Effector CD8-positive, alpha-beta T cell (primary cell): ENCODE data around the gene ENO3.
A peak's percentile ranks its signal among the peaks of the same experiment; 100 is the strongest.

Experiments
- DNase-seq: peaks from one replicate; lab custom pipeline; 2025; lab: John Stamatoyannopoulos, UW

Gene ENO3

DNA sequence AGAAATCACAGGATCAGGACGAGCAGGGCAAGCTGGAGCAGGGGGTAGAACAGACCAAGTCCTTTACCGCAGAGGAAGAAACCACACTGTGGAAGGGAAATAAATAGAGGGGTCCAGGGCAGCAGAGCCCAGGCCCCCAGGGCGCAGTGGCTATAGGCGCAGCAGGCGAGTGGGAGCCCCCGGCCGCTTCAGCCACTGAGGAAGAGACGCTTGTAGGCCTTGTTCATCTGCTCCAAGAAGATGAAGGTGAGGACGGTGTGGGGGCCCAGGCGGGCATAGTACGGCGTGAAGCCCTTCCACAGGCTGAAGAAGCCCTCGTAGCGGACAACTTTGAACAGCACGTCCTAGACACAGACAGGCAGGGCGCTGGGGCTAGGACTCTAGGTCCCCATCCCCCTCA lies 13.4 kb upstream of the ENO3 start:
- DNase-seq, result no peak

DNA sequence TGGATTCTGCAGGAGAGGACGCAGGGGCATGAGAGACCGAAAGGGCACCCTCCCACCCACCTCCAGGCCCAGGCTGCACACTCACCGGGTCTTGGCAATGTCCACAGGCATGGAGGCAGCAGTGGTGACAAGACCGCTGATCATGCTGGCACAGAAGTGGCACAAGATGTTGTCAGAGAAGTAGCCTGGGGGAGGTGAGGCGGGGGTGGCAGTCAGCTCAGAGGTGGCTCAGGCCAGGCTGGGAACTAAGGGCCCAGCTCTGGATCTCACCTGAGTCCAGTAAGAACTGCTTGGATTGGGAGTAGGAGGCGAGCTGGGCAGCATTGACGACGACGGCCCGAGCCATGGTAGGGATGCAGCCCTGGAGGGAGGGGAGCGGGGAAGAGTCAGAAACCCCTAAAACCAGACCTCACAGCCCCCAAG lies 12.8 kb upstream of the ENO3 start:
- no peak for DNase-seq

DNA sequence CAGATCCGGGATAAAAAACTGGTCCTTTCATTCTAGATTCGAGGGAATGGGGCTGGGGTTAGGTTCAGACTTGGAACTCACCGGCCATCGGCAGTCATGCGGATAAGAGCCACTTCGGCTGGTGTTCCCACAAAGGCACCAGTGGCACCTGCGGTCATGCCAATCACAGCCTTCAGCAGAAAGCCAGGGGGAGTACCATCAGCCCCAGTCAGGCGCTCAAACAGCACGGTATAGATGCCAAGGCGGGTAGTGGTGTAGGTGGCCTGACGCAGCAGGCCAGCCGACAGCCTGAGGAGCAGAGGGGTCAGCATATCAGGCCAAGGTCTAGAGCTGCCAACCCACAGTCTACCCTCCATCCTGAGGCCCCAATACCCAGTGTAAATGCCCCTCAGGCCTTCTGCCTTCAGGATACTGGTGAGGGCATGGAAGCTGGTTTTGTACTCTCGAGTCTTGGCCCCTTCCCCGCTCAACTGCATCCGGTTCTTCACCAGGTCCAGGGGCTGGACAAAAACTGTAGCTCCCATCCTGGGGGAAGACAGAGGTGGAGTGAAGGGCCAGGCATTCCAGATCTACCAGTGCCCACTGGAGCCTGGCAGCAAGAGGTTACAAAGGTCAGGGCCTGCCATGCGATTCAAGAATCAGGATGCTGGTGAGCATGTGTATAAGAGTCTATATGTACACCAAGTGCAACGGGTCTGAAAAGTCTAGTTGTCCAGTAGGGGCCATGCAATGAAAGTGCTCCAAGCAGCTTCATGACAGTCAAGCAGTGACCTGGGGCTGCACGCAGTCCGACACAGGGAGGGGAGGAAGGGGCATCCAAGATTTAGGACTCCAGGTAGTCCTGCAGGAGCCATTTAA lies 12.0 kb upstream of the ENO3 start:
- no peak for DNase-seq

DNA sequence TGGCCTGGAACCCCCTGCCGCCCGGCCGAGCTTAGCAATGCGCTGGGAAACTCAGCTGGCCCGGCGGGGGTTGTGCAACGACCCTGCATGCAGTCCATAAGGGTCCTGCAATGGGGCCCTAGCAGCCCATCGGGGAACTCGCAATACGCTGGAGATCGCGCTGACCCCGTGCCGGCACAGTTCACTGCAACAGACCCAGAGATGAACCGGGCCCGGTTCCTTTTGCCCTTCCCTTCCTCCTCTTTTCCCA lies 11.4 kb upstream of the ENO3 start:
- no peak for DNase-seq

DNA sequence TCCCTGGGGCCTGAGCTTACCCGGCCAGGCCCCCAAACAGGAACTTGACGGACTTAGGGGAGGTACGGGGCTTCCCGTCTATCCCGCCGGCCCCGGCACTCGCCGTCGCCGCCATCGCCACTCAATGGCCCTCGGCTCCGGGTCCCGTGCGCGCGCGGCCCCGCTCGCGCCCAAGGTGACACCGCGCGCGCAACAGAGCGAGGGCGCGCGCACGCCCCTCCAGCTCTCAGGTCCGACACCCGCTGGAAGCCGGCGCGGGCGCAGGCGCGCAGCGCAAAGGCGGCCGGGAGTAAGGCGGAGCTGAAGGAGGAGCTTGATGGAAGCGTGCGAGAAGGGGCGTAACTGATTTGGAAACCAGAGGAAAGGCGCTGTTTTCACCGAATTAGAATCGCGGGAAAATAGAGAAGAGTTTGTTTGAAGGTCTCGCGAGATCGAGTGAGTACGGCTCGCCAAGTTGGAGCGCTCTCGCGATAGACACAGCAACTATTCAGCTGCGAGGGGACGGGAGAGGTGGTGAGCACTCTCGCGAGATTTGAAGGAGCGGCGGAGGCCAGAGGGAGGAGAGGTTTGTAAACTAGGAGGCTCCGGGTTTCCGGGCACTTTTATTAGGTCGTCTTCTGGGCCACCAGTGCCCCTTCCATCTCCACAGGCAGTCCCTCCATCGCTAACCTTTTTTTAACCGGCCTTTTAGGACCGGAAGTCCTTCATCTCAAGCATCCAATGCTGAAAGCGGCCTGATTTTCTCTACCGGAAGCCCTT lies 10.9 kb upstream of the ENO3 start, which contains the start of the genes RNF167 and SLC25A11:
Gene RNF167, plus strand, starts transcription at position 473 of the 759 bp plus-strand sequence. CDS start 642 bp downstream, outside the sequence.
Gene SLC25A11, minus strand, starts transcription at position 251 of the 759 bp plus-strand sequence. Its CDS starts 136 bp downstream, at position 115.
- peak; percentile 93 for DNase-seq

DNA sequence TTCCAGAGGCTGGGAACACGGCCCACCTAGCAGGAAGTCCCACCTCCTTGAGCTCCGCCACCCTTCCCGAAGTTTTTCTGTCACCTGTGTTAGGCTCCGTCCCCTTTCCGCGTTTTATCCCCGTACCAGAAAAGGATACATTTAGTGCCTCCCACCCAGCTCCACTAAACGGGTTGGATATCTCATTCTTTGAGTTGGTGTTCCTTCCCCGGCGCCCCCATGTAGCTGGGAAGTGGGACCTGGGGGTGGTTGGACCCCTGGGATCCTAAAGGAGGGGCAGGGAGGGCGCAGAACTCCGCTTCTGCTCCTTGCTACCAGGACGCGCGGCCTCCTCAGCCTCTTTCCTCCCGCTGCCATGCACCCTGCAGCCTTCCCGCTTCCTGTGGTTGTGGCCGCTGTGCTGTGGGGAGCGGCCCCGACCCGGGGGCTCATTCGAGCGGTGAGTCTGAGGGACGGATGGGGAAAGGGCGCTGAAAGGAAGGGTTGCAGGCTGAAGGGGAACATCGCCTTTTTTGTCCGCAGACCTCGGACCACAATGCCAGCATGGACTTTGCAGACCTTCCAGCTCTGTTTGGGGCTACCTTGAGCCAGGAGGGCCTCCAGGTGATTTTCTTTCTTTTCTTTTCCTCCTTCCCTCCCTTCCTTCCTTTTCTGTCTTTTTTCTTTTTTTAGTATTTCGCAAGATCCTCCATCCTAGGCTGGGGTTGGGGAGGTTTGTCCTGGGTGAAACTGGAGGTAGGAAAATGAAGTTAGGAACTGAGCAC lies 10.2 kb upstream of the ENO3 start:
- peak; percentile 45 for DNase-seq

DNA sequence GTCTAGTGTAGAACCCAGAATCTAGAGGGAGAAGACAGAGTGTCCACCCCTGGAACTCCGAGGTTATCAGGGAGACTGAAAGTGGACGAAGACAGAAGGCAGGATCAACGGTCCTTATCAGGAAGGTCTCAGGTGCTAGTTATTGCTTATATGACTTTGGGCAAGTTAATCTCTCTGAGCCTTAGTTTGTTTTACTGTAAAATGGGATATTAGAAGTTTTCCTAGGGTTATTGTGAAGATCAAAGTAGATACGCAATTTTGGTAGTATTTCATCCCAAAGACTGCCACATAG lies 9.7 kb upstream of the ENO3 start:
- DNase-seq, result no peak

DNA sequence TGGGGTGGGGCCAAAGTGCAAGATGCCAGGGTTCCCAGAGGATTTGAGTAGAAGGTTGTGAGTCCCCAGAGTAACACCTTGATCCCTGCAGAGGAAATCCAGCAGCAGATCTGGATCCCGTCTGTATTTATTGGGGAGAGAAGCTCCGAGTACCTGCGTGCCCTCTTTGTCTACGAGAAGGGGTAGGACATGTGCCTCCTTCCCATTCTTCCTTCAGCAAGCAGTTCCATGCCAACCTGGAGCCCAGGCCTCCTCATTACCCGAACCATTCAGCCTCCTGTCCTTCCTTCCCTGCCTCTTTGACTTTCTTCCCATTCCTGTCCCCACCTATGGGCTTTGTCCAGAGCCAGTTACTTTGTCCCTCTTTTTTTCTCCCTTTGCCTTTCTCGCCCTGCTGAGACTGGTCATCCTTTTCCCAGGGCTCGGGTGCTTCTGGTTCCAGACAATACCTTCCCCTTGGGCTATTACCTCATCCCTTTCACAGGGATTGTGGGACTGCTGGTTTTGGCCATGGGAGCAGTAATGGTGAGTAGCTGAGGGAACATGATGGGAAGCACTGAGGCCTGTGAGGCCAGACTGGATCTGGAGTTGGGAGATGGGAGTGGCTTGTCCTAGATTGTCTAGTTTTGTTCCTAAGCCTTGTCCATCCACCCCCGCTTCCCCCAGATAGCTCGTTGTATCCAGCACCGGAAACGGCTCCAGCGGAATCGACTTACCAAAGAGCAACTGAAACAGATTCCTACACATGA lies 8.0 kb upstream of the ENO3 start:
- no peak for DNase-seq

DNA sequence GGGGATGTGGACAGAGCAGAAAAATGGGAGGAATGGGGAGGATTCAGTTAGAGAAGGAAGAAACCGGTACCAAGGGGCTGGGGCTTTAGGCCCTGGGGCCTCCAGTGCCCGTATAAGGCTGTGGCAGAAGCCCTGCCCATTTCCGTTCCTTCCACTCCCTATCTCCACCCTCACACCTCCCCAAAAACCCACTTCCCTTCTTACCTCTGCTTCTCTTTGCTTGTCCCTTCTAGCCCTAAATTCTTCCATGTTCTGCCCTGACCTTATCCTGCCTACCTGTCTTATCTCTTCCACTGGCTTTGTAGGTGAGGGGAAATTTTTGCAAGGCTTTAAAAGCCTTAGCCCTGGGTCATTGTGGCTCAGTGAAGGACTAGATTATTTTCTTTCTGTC lies 6.8 kb upstream of the ENO3 start:
- peak; percentile 24 for DNase-seq

DNA sequence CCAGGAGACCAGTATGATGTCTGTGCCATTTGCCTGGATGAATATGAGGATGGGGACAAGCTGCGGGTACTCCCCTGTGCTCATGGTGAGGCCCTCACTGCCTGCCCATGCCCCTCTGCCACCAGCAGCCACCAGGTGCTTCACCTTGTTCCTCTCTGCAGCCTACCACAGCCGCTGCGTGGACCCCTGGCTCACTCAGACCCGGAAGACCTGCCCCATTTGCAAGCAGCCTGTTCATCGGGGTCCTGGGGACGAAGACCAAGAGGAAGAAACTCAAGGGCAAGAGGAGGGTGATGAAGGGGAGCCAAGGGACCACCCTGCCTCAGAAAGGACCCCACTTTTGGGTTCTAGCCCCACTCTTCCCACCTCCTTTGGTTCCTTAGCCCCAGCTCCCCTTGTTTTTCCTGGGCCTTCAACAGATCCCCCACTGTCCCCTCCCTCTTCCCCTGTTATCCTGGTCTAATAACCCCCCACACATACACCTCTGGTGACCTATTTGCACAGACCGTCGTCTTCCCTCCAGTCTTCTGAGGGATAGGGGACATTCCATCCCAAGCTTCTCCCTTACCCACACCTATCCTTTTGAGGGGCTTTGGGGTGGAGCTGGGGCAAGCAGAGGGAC lies 6.3 kb upstream of the ENO3 start:
- DNase-seq, result no peak

DNA sequence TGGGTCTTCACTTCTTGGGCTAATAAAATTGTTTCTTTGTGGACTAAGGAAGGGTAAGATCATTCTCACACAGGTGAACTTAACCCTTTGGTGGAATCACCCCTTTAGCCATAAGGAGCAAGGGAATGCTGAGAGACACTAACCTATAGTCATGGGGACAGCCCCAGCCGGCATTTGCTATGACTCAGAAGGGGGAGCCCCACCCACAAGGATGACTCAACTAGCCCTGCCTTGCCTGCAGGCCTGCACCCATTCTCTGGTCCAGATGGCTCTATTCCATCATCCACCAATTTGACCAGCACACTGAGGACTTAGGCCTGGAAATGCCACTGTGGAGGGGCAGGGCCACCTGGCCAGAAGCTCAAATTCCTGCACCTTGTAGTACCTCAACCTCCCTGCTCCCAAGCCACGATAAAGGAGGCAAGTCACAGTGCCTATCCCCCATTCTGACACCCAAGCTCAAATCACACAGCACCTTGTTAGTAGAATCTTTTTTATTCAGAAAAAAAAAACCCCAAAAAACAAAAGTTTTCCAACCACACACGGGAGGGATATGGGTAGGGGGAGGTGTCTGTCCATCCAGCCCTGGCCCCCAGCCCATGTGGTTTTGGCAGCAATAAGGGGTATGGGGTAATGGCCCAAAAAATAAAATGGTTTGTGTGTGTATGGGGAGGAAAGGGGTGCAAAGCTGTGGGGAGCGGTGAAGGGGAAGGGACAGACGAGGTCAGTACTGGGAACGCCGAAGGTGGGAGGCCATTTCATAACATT lies 5.6 kb upstream of the ENO3 start:
- DNase-seq, result peak; percentile 40

DNA sequence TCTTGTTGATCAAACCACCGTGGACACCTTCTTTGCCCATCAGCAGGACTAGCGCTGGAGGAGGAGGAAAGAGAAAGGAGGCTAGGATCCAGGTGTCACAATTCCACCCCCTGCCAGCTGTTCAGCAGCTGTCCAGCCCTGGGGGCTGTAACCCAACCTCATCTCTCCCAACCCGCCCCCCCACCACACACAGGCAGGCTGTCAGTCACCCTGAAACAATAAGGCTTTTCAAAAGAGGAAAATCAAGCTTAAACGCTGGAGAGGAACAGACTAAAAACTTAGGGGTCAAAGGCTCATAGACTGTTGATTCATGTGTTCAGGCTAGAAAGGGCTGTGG lies 5.0 kb upstream of the ENO3 start:
- DNase-seq, result no peak

DNA sequence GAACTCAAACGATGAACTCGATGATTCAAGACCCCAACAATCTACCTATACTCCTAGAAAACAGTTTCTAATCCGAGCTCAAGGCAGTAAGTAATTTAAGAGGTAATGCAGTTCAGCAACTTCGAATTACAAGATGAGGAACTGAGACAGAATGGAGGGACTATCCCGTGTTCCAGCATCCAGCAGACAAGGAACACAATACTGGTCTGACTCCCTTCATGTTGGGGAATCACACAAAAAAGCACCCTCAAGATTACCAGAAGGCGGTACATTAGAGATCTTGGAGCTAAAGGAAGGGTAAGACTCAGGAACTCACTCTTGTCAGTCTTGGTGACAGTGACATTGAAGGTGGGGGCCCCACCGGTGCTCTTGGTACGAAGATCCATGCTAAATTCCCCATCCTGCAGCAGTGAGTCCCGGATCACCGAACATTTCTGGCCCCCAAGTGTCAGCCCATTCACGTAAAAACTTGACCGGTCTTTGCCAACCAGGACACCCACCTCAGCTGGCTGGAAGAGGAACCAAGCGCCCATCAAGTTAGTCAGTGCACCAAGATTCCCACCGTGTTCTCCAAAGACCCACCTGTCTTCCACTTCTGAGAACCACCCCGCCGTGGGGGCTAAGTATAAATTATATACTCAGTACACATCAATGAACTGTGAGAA lies 4.5 kb upstream of the ENO3 start:
- DNase-seq, result no peak

DNA sequence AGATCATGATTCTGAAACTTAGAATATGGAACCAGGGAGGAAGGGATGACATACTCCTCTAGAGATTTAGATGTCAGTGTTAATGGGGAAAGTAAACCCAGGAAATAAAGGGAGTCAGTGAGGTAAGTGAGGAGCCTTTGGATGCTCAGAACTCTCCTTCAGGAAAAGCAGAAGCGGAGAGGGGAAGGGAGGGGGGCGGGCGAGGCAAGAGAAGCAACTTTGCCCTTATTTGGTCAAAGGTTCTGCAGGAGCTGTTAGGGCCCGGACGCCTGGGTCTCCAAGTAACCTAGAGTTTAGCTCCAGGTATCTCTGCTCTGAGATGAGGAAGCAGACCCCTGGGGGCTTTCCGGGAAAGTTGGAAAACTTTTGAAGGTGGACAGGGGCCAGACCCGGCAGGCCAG lies 3.9 kb upstream of the ENO3 start:
- peak; percentile 23 for DNase-seq

DNA sequence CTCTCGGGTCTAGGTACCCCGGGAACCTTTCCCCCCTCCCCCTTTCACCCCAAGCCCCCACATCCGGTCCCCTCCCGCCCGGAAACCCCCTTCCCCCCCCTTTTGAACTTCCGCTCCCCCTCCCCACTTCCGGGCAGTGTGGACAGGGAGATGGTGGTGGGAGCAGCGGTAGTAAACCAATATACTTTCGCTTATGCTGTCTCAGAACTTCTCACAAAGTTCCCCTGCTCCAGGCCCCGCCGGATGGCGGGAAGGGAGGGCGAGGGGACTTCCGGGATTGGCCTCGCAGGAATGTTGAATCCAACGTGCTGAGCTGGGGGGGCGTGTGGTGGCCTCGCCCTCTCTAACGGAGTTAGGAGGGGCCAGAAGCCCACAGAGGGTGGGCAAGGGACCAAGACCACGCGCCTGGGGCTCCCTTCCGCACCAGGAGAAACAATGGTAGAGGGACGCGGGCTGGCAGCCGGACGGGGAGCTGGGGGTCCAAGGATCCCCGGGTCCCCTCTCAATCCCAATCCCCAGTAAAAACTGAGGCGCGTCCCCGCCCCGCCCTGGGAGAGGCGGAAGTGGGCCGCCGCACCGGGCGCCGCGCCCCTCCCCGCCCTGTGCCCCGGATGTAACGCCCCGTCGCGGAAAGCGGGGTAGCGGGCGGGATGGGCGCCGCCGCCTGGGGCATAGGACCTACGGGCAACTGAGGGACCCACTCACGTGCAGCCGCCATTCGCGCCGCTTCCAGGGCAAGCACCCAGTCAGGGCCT lies 3.3 kb upstream of the ENO3 start:
- peak; percentile 48 for DNase-seq

DNA sequence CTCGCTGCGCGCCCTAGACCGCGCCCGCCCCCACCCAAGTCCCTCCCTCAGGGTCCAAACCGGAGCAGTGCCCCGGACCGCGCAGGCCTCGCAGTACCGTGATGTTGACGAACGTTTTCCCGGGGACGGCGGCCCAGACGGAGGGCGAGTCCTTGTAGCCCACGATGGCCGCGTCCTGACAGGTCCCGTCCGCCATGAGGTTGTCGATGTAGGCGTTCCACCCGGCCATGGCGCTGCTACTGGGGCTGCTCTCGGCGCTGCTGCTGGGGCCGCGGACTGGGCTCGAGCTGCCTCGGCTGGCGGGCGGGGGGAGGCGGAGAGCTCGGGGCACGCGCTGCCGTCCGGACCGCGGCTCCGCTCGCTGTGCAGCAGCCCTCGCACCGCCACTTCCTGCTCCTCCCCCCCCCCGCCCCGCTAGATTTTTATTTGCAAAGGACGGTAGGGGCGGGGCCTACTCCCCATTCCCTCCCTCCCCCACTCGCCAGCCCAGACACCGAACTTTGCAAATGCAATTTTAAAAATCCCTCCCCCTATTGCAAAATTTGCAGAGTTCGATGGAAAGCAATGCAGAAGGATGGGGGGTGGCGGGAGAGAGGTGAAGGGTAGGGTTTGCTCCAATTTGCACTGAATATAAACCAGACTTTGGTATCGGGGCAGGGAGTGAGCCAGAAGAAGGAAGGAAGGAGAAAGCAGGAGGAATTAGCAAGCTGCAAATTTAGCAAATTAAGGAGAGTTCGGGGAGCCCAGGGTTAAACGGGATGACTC lies 2.6 kb upstream of the ENO3 start, which contains the start of gene PFN1:
Gene PFN1, minus strand, starts transcription at position 365 of the 765 bp plus-strand sequence. Its CDS starts 136 bp downstream, at position 229.
- DNase-seq, result peak; percentile 78

DNA sequence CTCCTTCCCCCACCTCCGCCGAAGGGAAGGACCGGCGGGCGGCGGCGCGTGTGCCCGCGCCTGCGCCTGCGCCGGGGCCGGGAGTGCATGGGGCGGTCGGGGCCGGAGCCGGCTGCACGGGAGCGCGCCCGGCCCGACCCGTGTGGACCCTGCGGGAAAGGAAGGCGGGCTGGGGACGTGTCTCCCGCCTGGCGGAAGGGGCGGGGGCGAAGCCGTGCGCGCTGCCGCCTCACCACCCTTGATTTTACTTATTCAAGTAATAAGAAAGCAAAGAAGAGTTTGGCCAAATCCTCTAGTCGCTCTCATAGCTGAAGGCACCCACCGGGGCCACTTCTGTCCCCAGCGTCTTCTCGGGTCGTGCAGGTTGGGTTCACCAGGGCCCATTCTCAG lies 2.0 kb upstream of the ENO3 start:
- peak; percentile 58 for DNase-seq

DNA sequence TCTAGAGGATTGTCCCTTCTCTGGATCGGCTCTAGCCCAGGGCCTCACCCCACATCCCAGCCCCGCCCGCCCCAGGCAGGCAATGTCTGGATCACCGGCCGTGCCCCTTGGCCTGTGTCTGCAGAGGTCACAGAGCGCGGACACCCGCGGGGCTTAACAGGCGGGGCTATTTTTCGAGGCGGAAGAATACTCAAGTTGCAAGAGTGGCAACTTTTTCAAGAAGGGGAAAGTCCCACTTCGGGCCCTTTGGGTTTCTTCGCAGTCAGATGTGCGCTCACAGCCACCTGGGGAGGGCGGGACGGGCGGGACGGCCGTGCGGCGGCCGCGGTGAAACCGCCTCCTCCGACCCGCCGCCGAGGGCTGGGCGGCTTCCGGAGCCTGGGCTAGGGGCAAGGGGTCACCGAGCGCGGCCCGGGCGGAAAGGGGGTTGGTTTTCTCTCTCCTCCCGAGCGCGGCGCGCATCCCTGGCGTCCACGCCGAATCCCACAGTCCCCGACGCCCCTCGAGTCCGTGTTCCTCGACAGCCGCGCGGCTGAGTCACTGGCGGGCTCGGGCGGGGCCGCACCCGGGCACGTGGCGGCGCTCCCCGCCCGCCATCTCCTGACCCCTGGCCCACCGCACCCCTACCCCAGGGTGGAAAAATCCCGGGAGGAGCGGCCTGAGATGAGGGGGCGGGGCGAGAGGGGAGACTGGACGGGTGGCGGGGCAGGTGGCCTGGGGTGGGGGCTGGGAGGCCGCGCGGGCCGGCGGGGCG lies 1.4 kb upstream of the ENO3 start:
- peak; percentile 60 for DNase-seq
